ENCODE data around the gene PPP6R3.
A peak's percentile ranks its signal among the peaks of the same experiment; 100 is the strongest.
"Not testable (repeated sequence)": the region's sequence is repeated elsewhere in the genome, so short reads cannot be mapped to it uniquely, and the experiment has no call there.

The PPP6R3 gene

GRCh38 chr11:68457898-68458249 is 2.7 kb upstream of the PPP6R3 start:
- no peak for DNase-seq

- DNase-seq, result not testable (repeated sequence)
Observed at GRCh38 chr11:68458340-68458739, 2.2 kb upstream of the PPP6R3 start.

DNA sequence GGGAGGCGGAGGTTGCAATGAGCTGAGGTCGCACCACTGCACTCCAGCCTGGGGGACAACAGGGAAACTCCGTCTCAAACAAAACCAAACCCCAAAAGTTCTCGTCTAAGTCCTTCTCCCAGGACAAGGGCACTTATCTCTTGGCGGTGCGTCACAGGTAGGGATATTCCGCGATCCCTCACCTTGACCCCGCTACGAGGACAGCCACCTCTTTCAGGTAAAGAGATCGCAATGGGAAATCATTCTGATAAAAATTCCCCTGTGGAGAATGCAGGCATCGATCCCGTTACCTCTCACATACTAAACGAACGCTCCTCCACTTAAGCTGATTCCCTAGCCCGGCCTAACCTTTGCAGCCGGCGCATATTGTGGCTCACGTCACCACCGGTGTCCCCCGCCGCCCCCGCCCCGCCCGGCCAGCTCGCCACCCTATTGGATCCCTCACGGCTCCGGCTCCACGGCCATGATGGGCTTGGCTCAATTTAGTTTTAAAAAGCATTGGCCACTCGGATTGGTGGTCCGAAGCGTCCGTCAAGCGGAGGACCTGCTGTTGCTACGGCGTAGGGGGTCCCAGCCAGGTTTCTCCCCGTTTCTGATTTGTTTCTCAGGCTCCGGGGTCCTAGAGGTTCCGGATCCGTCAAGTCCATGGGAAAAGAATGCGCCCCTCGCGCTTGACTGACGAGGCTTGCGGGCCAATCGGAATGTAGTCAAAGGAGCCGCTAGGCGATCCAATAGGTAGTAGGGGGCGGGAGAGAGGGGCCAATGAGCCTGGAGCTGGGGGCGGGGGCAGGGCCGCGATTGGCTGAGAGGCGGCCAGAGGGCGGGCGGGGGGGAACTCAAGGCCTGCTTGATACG is 439 bp upstream of the PPP6R3 start:
- DNase-seq, result peak; percentile 97

- DNase-seq, result no peak
Observed at GRCh38 chr11:68461575-68461917, 994 bp downstream of the PPP6R3 start.

DNA sequence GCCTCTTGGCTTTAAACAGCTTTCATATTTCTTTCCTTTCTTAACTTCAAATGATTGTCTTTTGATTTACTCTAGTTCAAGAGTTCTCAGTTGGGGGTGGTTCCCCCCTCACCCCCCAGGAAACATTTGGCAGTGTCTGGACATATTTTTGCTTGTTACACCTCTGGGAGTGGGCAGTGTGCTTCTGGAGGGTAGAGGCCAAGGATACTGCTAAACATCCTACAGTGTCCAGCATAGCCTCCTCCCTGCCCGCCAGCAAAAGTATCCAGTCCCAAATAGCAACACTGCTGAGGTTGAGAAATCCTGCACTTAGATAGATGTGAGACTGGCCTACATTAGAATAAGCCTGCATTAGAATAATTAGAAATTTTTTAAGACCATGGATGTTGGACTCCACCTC is 3.2 kb downstream of the PPP6R3 start:
- no peak for DNase-seq

DNA sequence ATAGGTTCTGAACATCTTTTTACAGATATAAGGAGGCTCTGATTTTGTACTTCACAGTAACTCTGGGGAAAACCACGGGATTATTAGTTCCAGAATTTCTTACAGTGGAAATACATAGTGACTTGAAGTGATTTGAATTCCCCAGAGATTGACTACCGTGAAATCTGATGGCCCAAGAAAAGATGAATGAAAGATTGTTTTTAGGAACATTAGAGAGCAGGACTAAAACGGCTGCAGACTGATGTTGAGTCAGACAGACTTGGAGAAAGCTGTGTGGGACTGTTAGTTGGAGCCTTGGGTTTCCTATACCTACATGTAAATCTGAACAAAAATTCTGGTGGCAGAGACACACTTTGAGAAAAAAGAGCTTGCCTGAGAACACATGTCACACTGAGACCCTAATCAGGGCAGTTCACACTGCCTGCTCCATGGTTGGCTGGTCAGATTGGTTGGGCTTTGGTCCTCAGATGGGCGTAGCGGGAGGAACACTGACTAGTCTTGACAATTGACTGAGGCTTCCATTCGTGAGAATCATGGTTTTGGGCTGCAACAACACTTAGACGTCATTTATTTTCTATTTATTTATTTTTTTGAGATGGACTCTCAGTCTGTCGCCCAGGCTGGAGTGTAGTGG is 6.8 kb downstream of the PPP6R3 start:
- no peak for DNase-seq

- peak; percentile 36 for DNase-seq
Observed at GRCh38 chr11:68468217-68468828, 7.8 kb downstream of the PPP6R3 start.

DNA sequence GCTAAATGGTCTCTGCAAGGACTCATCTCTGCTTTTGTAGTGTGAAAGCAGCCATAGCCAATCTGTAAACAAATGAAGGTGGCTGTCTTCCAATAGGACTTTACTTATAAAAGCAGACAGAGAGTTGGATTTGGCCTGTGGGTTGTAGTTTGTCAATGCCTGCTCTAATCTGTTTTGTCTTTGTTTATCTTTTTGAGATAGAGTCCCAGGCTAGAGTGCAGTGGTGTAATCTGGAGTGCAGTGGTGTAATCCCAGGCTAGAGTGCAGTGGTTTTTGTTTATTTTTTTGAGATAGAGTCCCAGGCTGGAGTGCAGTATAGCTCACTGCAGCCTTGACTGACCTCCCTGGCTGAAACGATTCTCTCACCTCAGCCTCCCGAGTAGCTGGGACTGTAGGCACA is 8.6 kb downstream of the PPP6R3 start:
- no peak for DNase-seq

- DNase-seq, result no peak
Observed at GRCh38 chr11:68469642-68470041, 9.1 kb downstream of the PPP6R3 start.

DNA sequence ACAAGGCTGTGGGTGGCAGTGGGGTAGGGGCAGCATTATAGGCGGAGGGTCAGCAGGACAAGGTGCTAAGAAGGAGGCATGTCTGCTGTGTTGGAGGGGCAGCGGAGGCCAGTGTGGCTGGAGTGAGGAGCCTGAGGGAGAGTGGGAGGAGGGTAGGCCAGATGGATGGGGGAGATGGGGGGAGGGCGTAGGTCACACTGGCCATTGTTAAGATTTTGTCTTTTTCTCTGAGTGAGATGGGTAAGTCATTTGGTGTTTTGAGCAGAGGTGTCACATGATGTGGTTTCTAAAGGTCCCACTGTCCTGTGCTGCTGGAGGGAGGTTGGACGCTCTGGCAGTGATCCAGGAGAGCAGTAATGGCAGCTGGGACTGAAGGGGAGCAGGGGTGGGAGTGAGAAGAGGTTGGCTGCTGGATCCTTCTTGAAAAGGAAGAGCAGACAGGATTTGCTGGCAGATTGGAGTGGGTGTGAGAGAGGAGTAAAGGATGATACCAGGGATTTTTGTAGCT is 9.8 kb downstream of the PPP6R3 start:
- no peak for DNase-seq

- DNase-seq, result peak; percentile 51
Observed at GRCh38 chr11:68471360-68472340, 11.1 kb downstream of the PPP6R3 start.

- DNase-seq, result no peak
Observed at GRCh38 chr11:68472778-68473177, 12.2 kb downstream of the PPP6R3 start.

DNA sequence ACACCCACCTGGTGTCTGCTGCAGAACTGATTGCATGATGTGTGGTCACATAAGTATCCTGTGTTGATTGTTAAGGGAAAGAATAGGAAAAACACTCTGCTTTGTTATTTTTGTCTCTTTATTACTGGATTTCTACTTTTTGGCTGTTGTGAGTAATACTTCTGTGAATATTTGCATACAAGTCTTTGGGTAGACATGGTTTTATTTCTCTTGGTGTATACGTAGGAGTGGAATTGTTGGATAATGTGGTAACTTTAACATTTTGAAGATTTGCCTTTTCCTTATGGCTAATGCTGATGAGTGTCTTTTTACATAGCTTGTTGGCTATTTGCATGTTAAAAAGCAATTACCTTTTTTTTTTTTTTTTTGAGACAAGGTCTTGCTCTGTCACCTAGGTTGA is 13.1 kb downstream of the PPP6R3 start:
- DNase-seq, result no peak

GRCh38 chr11:68475626-68476025 is 15.1 kb downstream of the PPP6R3 start:
- DNase-seq, result not testable (repeated sequence)

DNA sequence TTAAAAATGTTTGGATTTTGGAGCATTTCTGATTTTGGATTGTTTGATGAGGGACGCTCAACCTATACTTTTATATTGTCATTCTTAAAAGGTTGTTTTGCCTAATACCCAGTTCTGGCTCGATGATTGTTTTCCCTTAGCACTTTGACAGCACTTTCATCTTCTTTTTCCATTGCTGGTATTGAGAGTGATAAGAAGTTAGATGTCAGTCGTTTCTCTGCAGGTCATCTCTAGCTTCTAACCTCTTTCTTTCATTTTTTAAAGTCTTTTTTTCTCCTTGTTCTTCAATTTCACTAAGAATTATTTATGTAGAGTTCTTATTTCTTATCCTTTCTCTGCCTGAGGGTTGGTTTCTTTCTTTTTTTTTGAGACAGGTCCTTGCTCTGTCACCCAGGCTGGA is 18.8 kb downstream of the PPP6R3 start:
- DNase-seq, result no peak

DNA sequence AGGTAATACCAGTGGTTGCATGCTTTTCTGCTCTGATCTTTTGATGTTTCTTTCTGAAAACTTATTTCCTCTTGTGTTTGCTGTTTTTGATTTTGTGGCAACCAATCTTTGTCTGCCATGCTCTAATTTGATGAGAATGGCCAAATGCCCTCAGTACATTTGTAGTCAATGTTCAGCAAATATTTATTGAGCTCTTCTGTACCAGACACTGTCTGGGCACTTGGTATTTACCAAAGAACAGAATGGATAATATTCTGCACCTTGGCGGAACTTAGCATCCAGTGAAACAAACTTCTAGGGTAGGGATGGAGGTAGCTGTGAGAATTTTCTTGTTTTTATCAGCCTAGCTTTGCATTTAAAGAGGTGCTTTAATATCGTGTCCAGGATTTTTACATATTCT is 19.6 kb downstream of the PPP6R3 start:
- no peak for DNase-seq

DNA sequence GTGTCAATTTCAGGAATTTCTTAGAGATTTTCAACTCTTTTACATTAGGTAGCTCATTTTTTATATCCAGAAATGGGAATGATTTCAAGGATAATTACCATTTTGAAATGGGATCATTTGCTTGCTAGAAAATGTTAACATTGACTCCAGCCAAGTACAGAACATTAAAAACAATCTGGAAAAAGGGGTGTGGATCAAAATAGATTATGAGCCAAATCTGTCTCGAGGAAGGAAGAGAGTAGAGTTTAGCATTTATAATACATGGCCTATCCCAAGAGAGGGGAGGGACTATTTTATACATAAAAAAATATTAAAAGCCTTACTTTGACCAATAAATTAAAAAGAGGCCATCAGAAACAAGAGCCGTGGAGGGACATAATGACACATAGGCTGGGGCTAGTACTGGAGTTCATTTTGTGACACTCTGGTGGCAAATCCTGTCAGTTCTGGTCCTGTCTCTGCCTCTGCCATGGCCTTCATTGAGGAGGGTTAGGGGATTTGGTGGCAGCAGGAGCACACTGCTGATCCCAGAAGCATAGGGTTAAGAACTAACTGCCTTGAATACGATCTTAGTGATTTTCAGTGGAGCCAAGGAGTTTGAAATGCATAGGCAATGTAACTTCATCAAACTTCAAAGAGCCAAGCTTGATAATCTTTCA is 20.4 kb downstream of the PPP6R3 start:
- DNase-seq, result no peak

GRCh38 chr11:68481579-68482240 is 21.2 kb downstream of the PPP6R3 start:
- no peak for DNase-seq

GRCh38 chr11:68488623-68489022 is 28.1 kb downstream of the PPP6R3 start:
- no peak for DNase-seq

- no peak for DNase-seq
Observed at GRCh38 chr11:68495220-68495729, 34.7 kb downstream of the PPP6R3 start.

- no peak for DNase-seq
Observed at GRCh38 chr11:68495872-68496271, 35.3 kb downstream of the PPP6R3 start.

Measured in CD4-positive, alpha-beta T cell treated with Interleukin-17A for 1 hour (primary cell).